ENCODE data around the gene SLC35F5. TPM values are rescaled to one million over a fixed set of nuclear protein-coding genes. Genes with fewer than 3 reads are reported as not detected.

SLC35F5 gene, protein sequence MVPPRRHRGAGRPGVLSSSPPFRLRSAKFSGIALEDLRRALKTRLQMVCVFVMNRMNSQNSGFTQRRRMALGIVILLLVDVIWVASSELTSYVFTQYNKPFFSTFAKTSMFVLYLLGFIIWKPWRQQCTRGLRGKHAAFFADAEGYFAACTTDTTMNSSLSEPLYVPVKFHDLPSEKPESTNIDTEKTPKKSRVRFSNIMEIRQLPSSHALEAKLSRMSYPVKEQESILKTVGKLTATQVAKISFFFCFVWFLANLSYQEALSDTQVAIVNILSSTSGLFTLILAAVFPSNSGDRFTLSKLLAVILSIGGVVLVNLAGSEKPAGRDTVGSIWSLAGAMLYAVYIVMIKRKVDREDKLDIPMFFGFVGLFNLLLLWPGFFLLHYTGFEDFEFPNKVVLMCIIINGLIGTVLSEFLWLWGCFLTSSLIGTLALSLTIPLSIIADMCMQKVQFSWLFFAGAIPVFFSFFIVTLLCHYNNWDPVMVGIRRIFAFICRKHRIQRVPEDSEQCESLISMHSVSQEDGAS
- polyA plus RNA-seq (56.2 and 56.3 TPM in 2 replicates), polyA minus RNA-seq (148 and 160 TPM in 2 replicates)

DNA sequence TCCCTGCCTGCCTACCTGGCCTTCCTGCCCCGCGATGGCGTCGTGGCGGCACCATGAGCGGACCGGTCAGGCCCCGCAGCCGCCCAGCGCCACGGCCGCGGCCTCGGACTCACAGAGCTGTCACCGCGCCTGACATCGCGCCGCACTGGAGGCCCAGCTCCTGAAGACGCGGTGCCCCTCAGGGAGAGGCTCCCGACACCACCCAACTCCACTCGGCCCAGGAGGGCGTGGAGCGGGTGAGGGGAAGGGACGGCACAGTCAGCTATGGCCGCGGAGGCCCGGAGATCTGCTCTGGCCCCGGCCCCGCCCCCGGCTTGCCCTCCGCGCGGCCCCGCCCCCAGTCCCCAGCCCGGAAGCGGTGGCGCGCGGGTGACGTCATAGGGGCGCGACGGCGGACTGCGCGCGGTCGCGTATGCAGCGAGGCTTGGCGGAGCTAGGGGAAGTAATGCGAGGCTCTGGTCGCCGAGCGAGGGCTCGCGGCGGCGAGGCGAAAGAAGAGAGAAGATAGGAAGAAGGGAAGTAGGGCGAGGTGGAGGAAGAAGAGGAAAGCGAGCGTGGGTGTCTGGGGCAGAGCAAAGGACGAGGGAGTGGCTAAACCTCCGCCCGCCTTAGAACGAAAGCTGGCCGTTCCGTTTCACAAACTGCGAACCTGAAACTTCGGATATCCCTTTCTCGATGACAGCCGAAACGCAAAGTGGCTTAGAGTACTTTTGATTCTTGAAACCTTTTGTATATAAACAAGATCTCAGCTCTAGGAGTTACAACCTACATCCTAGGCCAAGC lies at the start of gene SLC35F5:
TSS of gene SLC35F5 (minus strand) at position 288 of the 783 bp plus-strand sequence. CDS start at position 55, 233 bp downstream.
- TF ChIP-seq EZH2 (IDR thresholded peaks at IDR 0.05; ENCODE audit: borderline replicate concordance, insufficient read depth, low read length, poor library complexity, severe bottlenecking) (no peak), RAD21 (conservative IDR thresholded peaks at IDR 0.05) (no peak), EP300 (conservative IDR thresholded peaks at IDR 0.05; ENCODE audit: poor library complexity, severe bottlenecking) (peak; percentile 37), SMC3 (conservative IDR thresholded peaks at IDR 0.05; ENCODE audit: poor library complexity) (peak; percentile 35), POLR2AphosphoS5 (IDR thresholded peaks at IDR 0.05) (peak; percentile 95), TAF1 (IDR thresholded peaks at IDR 0.05; ENCODE audit: low read depth) (no peak), MXI1 (conservative IDR thresholded peaks at IDR 0.05; ENCODE audit: poor library complexity, severe bottlenecking) (peak; percentile 83)
- TF ChIP-seq, protein P1, sequence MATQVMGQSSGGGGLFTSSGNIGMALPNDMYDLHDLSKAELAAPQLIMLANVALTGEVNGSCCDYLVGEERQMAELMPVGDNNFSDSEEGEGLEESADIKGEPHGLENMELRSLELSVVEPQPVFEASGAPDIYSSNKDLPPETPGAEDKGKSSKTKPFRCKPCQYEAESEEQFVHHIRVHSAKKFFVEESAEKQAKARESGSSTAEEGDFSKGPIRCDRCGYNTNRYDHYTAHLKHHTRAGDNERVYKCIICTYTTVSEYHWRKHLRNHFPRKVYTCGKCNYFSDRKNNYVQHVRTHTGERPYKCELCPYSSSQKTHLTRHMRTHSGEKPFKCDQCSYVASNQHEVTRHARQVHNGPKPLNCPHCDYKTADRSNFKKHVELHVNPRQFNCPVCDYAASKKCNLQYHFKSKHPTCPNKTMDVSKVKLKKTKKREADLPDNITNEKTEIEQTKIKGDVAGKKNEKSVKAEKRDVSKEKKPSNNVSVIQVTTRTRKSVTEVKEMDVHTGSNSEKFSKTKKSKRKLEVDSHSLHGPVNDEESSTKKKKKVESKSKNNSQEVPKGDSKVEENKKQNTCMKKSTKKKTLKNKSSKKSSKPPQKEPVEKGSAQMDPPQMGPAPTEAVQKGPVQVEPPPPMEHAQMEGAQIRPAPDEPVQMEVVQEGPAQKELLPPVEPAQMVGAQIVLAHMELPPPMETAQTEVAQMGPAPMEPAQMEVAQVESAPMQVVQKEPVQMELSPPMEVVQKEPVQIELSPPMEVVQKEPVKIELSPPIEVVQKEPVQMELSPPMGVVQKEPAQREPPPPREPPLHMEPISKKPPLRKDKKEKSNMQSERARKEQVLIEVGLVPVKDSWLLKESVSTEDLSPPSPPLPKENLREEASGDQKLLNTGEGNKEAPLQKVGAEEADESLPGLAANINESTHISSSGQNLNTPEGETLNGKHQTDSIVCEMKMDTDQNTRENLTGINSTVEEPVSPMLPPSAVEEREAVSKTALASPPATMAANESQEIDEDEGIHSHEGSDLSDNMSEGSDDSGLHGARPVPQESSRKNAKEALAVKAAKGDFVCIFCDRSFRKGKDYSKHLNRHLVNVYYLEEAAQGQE (IDR thresholded peaks at IDR 0.05; ENCODE audit: borderline replicate concordance): peak; percentile 56
- TF ChIP-seq, protein P2, sequence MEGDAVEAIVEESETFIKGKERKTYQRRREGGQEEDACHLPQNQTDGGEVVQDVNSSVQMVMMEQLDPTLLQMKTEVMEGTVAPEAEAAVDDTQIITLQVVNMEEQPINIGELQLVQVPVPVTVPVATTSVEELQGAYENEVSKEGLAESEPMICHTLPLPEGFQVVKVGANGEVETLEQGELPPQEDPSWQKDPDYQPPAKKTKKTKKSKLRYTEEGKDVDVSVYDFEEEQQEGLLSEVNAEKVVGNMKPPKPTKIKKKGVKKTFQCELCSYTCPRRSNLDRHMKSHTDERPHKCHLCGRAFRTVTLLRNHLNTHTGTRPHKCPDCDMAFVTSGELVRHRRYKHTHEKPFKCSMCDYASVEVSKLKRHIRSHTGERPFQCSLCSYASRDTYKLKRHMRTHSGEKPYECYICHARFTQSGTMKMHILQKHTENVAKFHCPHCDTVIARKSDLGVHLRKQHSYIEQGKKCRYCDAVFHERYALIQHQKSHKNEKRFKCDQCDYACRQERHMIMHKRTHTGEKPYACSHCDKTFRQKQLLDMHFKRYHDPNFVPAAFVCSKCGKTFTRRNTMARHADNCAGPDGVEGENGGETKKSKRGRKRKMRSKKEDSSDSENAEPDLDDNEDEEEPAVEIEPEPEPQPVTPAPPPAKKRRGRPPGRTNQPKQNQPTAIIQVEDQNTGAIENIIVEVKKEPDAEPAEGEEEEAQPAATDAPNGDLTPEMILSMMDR (IDR thresholded peaks at IDR 0.05; ENCODE audit: poor library complexity, severe bottlenecking): no peak
- Histone ChIP-seq H3K9ac (ENCODE audit: low read length) (peak within 1 kb of the TSS; percentile 95), H3K79me2 (replicated peaks; ENCODE audit: insufficient read depth, low read length) (peaks cover 35% of the 10 kb centered on the region), H3K27ac (ENCODE audit: low read length) (peak within 1 kb of the TSS; percentile 89), H3K27me3 (ENCODE audit: insufficient read depth, low read depth, low read length) (no peaks in the 10 kb centered on the region), H3K4me2 (ENCODE audit: low read length) (peak within 1 kb of the TSS; percentile 87), H2AFZ (ENCODE audit: low read depth, low read length) (peak within 1 kb of the TSS; percentile 95), H3K9me2 (ENCODE audit: insufficient read depth, low read length) (no peaks in the 10 kb centered on the region), H3F3A (ENCODE audit: insufficient read depth, low read length, poor library complexity, severe bottlenecking) (no peaks in the 10 kb centered on the region), H3K9me3 (ENCODE audit: low read length) (no peaks in the 10 kb centered on the region), H3K36me3 (ENCODE audit: insufficient read depth, low read length) (no peaks in the 10 kb centered on the region), H3K4me3 (ENCODE audit: low read length) (peak within 1 kb of the TSS; percentile 86), H4K20me1 (ENCODE audit: insufficient read depth) (no peaks in the 10 kb centered on the region)

DNA sequence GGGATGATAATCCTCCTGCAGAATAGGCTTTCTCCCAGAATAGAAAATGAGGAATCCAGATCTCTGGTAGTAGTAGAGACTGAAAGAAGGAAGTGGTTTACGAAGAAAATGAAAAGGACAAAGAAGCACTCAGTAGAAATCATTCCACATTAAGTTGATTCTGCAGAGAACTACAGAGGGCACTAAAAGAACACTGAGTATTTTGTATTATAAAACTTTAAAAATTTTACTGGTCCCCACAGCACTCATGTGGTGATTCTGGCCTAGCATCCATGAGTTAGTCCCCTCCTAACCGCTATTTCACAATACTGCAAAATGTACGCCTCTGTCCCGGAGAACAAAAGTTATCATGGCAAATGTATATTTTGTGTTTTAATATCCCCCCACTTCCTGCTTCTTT lies 42.9 kb upstream of the SLC35F5 start:
- Histone ChIP-seq H3K4me2 (ENCODE audit: low read length) (no peak overlapping the region), H3K27me3 (ENCODE audit: insufficient read depth, low read depth, low read length) (no peaks in the 10 kb centered on the region), H3K4me3 (ENCODE audit: low read length) (no peak overlapping the region), H4K20me1 (ENCODE audit: insufficient read depth) (no peaks in the 10 kb centered on the region), H3K9me2 (ENCODE audit: insufficient read depth, low read length) (no peaks in the 10 kb centered on the region), H3K27ac (ENCODE audit: low read length) (no peak overlapping the region), H2AFZ (ENCODE audit: low read depth, low read length) (no peak overlapping the region), H3K36me3 (ENCODE audit: insufficient read depth, low read length) (no peaks in the 10 kb centered on the region), H3K9me3 (ENCODE audit: low read length) (no peaks in the 10 kb centered on the region), H3F3A (ENCODE audit: insufficient read depth, low read length, poor library complexity, severe bottlenecking) (no peaks in the 10 kb centered on the region), H3K79me2 (replicated peaks; ENCODE audit: insufficient read depth, low read length) (no peaks in the 10 kb centered on the region), H3K9ac (ENCODE audit: low read length) (no peak overlapping the region)
- TF ChIP-seq TAF1 (IDR thresholded peaks at IDR 0.05; ENCODE audit: low read depth) (no peak), MXI1 (conservative IDR thresholded peaks at IDR 0.05; ENCODE audit: poor library complexity, severe bottlenecking) (no peak), SMC3 (conservative IDR thresholded peaks at IDR 0.05; ENCODE audit: poor library complexity) (no peak), EP300 (conservative IDR thresholded peaks at IDR 0.05; ENCODE audit: poor library complexity, severe bottlenecking) (no peak), RAD21 (conservative IDR thresholded peaks at IDR 0.05) (no peak), EZH2 (IDR thresholded peaks at IDR 0.05; ENCODE audit: borderline replicate concordance, insufficient read depth, low read length, poor library complexity, severe bottlenecking) (no peak), POLR2AphosphoS5 (IDR thresholded peaks at IDR 0.05) (no peak)
- TF ChIP-seq, protein P2 (IDR thresholded peaks at IDR 0.05; ENCODE audit: poor library complexity, severe bottlenecking): no peak
- TF ChIP-seq, protein P1 (IDR thresholded peaks at IDR 0.05; ENCODE audit: borderline replicate concordance): no peak

All from neural cell (in vitro differentiated cells).